ENCODE data around the gene DDTL. TPM values are rescaled to one million over a fixed set of nuclear protein-coding genes. Genes with fewer than 3 reads are reported as not detected.
"Not testable (repeated sequence)": the region's sequence is repeated elsewhere in the genome, so short reads cannot be mapped to it uniquely, and the experiment has no call there.

The DDTL gene
- total RNA-seq, 2 experiments from 2014 or later = not detected

- H3K27me3 Mint-ChIP-seq, H3K27ac Mint-ChIP-seq, H3K4me3 Mint-ChIP-seq, H3K36me3 Mint-ChIP-seq, DNase-seq, H3K9me3 Mint-ChIP-seq, H3K4me1 Mint-ChIP-seq: not testable (repeated sequence)
Observed at GRCh38 chr22:23986089-23986488, 19.4 kb downstream of the DDTL start.

DNA sequence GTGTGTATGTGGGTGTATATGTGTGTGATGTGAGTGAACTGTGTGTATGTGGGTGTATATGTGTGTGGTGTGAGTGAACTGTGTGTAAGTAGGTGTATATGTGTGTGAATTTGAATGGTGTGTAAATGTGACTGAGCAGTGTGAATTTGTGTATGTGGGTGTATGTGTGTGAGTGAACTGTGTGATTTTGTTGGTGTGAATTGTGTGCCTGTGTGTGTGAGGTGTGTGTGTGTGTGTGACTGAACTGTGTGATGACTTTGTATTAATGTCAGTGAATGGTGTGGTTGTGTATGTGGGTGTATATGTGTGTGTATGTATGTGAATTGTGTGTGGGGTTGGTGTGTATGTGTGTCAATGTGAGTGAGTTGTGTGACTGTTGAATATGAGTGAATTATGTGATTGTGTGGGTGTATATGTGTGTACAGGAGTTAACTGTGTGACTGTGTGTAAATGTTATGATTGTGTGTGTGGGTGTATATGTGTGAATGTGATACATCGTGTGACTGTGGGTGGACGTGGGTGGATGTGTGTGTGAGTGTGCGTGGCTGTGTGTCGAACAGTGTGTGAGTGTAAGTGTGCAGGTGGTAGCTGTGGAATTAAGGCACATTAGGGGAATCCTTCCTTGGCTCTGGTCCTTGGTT, 20.0 kb downstream of the DDTL start:
- not testable (repeated sequence) for DNase-seq, H3K4me1 Mint-ChIP-seq, H3K27ac Mint-ChIP-seq, H3K4me3 Mint-ChIP-seq, H3K27me3 Mint-ChIP-seq, H3K36me3 Mint-ChIP-seq, H3K9me3 Mint-ChIP-seq

DNA sequence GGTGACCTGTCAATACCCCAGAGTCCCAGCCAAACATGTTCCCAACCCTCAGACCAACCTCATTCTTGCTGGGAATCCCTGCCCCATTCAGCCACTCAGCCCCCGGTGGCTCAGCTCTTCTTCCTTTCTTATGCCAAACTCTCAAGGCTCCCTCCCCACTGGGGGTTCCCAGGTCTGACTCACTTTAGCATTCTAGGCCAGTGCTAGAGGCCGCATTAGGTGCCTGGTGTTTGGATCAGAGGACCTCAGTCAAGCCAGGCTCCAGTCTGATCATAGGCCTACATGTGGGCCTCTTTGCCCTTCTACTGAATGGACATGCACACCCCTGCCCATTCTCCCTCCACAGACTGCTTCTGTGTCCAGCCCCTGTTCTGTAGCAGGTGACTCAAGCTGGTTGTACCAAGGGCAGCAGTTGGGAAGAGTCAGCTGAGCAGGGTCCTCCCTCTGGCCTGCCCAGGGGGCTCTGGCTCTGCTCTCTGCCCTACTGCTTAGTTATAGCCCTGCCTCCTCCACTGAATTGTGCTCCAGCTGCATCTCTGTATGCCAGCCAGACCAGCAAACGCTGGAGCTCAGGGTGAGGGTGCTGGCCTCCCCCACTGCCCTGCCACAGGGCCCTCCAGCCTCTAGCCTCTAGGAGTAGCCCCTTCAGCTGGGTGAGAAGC, 23.0 kb downstream of the DDTL start:
- not testable (repeated sequence) for H3K27ac Mint-ChIP-seq, H3K9me3 Mint-ChIP-seq, H3K4me3 Mint-ChIP-seq, H3K4me1 Mint-ChIP-seq, H3K36me3 Mint-ChIP-seq, DNase-seq, H3K27me3 Mint-ChIP-seq

GRCh38 chr22:23993080-23993479, 26.4 kb downstream of the DDTL start:
- not testable (repeated sequence) for H3K27ac Mint-ChIP-seq, DNase-seq, H3K9me3 Mint-ChIP-seq, H3K4me1 Mint-ChIP-seq, H3K36me3 Mint-ChIP-seq, H3K27me3 Mint-ChIP-seq, H3K4me3 Mint-ChIP-seq

DNA sequence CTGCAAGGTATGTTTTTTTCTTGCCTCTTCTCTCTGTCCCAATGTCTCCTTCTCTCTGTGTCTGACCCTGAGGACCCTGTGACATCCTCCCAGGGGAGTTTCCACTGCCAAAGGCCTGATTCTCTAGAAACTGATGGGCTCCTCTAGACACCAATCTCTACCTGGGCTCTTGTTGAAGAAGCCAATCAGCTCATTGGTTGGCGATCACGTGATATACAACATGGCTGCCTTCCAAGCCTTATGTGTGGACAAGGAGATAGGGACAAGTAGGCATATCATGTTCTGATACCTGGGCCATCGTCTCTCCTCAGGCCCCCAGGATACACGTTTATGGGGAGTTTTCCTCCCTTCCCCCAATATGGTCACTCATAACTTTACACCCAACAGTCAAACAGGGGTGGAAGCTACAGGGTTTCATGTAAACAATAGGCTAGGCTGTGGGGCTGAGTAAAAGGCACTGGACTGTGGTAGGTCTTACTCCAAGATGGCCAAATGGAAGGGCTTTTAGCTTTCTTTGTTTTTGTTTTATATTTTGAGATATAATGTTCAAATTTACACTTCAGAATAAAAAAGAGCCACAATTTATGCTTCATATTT, 27.0 kb downstream of the DDTL start:
- H3K4me1 Mint-ChIP-seq = not testable (repeated sequence)

GRCh38 chr22:23997092-23997491, 30.4 kb downstream of the DDTL start:
- H3K4me3 Mint-ChIP-seq = no peak overlapping the region
- no peaks in the 10 kb centered on the region for H3K36me3 Mint-ChIP-seq
- no peak for DNase-seq
- no peaks in the 10 kb centered on the region for H3K4me1 Mint-ChIP-seq
- no peak overlapping the region for H3K27ac Mint-ChIP-seq
- H3K27me3 Mint-ChIP-seq = no peaks in the 10 kb centered on the region
- H3K9me3 Mint-ChIP-seq = no peaks in the 10 kb centered on the region

More for the DNA sequence above, 27.0 kb downstream of the DDTL start:
- not testable (repeated sequence) for H3K27me3 Mint-ChIP-seq, H3K4me3 Mint-ChIP-seq, H3K27ac Mint-ChIP-seq, H3K9me3 Mint-ChIP-seq, DNase-seq, H3K36me3 Mint-ChIP-seq

GRCh38 chr22:23999779-24000178, 33.1 kb downstream of the DDTL start:
- not testable (repeated sequence) for H3K9me3 Mint-ChIP-seq, H3K4me3 Mint-ChIP-seq, H3K4me1 Mint-ChIP-seq, H3K36me3 Mint-ChIP-seq, DNase-seq, H3K27ac Mint-ChIP-seq, H3K27me3 Mint-ChIP-seq

DNA sequence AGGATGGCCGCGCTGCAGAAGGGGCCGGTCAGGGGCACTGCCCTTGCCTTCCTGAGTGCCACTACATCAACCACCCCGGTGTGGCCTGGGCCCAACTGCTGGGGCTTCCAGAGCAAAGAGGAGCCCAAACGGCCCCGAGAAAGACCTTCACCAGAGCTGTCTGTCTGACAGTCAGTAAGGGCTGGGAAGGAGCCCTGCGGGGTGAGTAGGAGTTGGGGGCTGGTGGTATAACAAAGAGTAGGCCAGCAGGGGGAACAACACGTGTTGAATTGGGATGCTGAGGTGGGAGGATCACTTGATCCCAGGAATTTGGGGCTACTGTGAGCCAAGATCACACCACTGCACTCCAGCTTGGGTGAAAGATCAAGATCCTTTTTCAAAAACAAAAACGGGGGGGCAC, 34.6 kb downstream of the DDTL start:
- no peak overlapping the region for H3K27ac Mint-ChIP-seq
- no peaks in the 10 kb centered on the region for H3K36me3 Mint-ChIP-seq
- DNase-seq = no peak
- no peaks in the 10 kb centered on the region for H3K9me3 Mint-ChIP-seq
- no peaks in the 10 kb centered on the region for H3K27me3 Mint-ChIP-seq
- H3K4me3 Mint-ChIP-seq = no peak overlapping the region
- no peaks in the 10 kb centered on the region for H3K4me1 Mint-ChIP-seq

GRCh38 chr22:24002272-24002671, 35.6 kb downstream of the DDTL start:
- Mint-ChIP-seq H3K9me3 (no peaks in the 10 kb centered on the region), H3K27ac (no peak overlapping the region), H3K36me3 (no peaks in the 10 kb centered on the region), H3K4me1 (no peaks in the 10 kb centered on the region), H3K4me3 (no peak overlapping the region), H3K27me3 (no peaks in the 10 kb centered on the region)
- no peak for DNase-seq

GRCh38 chr22:24002851-24003250, 36.2 kb downstream of the DDTL start:
- H3K9me3 Mint-ChIP-seq = no peaks in the 10 kb centered on the region
- H3K27ac Mint-ChIP-seq = no peak overlapping the region
- no peak for DNase-seq
- no peaks in the 10 kb centered on the region for H3K4me1 Mint-ChIP-seq
- H3K36me3 Mint-ChIP-seq = no peaks in the 10 kb centered on the region
- H3K27me3 Mint-ChIP-seq = no peaks in the 10 kb centered on the region
- no peak overlapping the region for H3K4me3 Mint-ChIP-seq

DNA sequence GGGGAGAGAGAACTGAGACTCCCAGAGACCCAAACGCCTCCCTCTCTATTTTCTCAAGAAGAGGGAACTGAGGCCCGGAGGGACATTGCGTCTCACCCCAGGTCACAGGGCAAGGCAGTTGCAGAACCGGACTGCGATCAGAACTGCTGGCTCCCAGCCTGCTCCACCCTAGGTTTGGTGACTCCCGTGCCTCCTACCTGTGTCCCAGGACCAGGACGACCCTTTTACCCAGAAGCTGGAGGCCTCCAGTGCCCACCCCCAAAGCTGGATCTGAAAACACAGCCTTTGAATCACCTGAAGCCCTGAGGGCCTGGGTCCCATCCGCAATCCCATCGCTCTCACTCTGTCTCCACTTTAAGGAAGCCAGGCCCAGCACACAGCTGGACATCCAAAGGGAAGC, 37.2 kb downstream of the DDTL start:
- DNase-seq = no peak
- Mint-ChIP-seq H3K27ac (no peak overlapping the region), H3K4me1 (no peaks in the 10 kb centered on the region), H3K36me3 (no peaks in the 10 kb centered on the region), H3K9me3 (no peaks in the 10 kb centered on the region), H3K27me3 (no peaks in the 10 kb centered on the region), H3K4me3 (no peak overlapping the region)

DNA sequence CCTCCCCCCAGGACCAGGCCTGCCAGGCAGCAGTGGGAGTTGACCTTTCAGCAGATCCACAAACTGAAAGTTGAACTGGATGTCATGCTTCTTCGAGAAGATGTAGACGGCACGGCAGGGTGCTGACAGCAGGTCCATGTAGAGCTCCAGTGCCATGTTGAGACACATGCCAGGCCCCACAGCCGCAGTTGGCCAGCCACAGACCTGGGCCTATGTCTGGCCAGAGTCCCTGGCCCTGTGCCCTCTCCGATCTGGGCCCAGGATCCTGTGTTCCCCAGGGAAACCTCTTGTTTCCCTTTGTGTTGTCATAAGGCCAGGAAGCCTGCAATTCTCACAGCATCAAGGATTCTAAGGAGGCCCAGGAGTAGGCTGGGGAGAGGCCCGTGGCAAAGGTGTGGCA, 38.5 kb downstream of the DDTL start, which contains the start of gene GSTT4:
TSS of gene GSTT4 (minus strand) at position 253 of the 400 bp plus-strand sequence. CDS start at position 156, 97 bp downstream.
- H3K9me3 Mint-ChIP-seq = no peaks in the 10 kb centered on the region
- H3K27me3 Mint-ChIP-seq = no peaks in the 10 kb centered on the region
- peaks cover 1% of the 10 kb centered on the region for H3K4me1 Mint-ChIP-seq
- H3K36me3 Mint-ChIP-seq = no peaks in the 10 kb centered on the region
- no peak for DNase-seq
- H3K27ac Mint-ChIP-seq = no peak within 1 kb of the TSS
- no peak within 1 kb of the TSS for H3K4me3 Mint-ChIP-seq

GRCh38 chr22:24006207-24006913, 39.7 kb downstream of the DDTL start:
- H3K4me1 Mint-ChIP-seq = peaks cover 4% of the 10 kb centered on the region
- no peaks in the 10 kb centered on the region for H3K27me3 Mint-ChIP-seq
- H3K4me3 Mint-ChIP-seq = no peak overlapping the region
- DNase-seq = no peak
- no peaks in the 10 kb centered on the region for H3K9me3 Mint-ChIP-seq
- H3K27ac Mint-ChIP-seq = no peak overlapping the region
- H3K36me3 Mint-ChIP-seq = no peaks in the 10 kb centered on the region

DNA sequence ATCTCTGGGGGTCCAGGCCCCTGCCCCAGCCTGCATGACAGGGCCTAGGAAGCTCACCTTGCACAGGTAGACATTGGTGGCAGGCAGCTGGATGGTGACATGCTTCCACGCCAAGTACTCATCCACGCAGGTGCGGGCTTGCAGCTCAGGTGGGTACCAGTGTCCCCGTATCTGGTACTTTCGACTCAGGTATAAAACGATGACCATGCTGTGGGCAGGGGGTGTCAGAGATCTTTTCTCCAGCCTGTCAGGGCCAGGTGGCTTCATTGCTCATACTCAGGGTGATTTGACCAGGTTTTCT, 40.2 kb downstream of the DDTL start:
- peaks cover 1% of the 10 kb centered on the region for H3K36me3 Mint-ChIP-seq
- no peaks in the 10 kb centered on the region for H3K9me3 Mint-ChIP-seq
- H3K4me1 Mint-ChIP-seq = peaks cover 4% of the 10 kb centered on the region
- no peak overlapping the region for H3K4me3 Mint-ChIP-seq
- no peaks in the 10 kb centered on the region for H3K27me3 Mint-ChIP-seq
- no peak for DNase-seq
- no peak overlapping the region for H3K27ac Mint-ChIP-seq

DNA sequence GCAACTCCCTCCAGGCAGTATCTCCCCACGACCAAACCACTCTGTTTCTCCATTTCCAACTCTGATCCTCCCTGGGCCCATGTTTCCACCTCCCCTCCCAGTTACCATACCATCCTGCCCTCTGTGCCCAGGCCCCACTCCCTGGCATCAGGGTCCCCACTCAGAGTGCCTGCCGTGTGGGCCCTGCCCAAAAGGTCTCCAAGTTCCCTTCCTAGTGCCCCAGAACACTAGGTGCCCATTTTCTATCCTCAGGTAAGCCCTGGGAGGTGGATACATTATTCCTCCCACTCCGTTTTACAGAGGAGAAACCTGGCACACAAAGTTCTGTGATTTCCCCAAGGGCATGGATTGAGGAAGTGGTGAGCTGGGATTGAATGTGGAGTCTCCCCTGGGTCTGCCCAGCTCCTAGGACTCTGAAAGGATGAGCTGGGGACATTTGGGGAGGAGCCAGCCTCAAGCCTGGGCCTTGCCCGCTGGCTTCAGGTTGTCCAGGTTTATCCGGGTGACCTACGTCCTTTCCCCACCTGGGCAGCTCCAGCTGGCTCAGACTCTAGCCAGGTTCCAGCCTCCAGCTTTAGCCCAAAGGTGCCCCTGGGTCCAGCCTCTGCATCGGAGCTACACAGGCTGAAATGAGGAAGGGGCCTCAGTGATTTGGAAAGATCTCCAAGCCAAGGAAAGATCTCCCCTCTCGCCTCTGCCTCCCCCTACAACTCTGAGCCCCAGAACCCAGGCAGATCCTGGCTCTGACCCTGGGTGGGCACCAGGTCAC, 40.7 kb downstream of the DDTL start:
- H3K27me3 Mint-ChIP-seq = no peaks in the 10 kb centered on the region
- H3K9me3 Mint-ChIP-seq = no peaks in the 10 kb centered on the region
- H3K27ac Mint-ChIP-seq = no peak overlapping the region
- H3K36me3 Mint-ChIP-seq = peaks cover 1% of the 10 kb centered on the region
- DNase-seq = no peak
- H3K4me3 Mint-ChIP-seq = no peak overlapping the region
- H3K4me1 Mint-ChIP-seq = peaks cover 6% of the 10 kb centered on the region
